RWPE2 (cell line): ENCODE results near the gene ARAF.

Experiments used
- ATAC-seq: fragments of 200-7000 bp; cut with Tn5 transposase; 3 replicates; pipeline ENCODE4 v1.9.1; 2021; ENCODE audit warnings: low read depth
- DNase-seq: peaks from one replicate; pipeline ENCODE4 v3.0.0-alpha.2; 2020; ENCODE audit warnings: low spot score
- H3K27ac ChIP-seq: fragments of 450-650 bp; 2 replicates; pipeline ENCODE4 v1.5.1; 2017; ENCODE audit warnings: mild to moderate bottlenecking; ENCODE audit not compliant: poor library complexity, severe bottlenecking
- H3K27me3 ChIP-seq: fragments of 250-450 bp; sonication (Bioruptor Pico); 2 replicates; pipeline ENCODE4 v1.5.1; 2021; ENCODE audit warnings: mild to moderate bottlenecking, moderate library complexity; ENCODE audit not compliant: insufficient read depth, poor library complexity, severe bottlenecking
- H3K36me3 ChIP-seq: fragments of 250-450 bp; sonication (Bioruptor Pico); 2 replicates; pipeline ENCODE4 v1.5.1; 2020; ENCODE audit warnings: low read depth, mild to moderate bottlenecking, moderate library complexity
- H3K4me1 ChIP-seq: fragments of 250-450 bp; sonication (Bioruptor Pico); 2 replicates; pipeline ENCODE4 v1.5.1; 2021; ENCODE audit warnings: mild to moderate bottlenecking, moderate library complexity; ENCODE audit not compliant: insufficient read depth, poor library complexity, severe bottlenecking
- H3K4me3 ChIP-seq: fragments of 250-450 bp; sonication (Bioruptor Pico); 2 replicates; pipeline ENCODE4 v1.5.1; 2021; ENCODE audit warnings: mild to moderate bottlenecking, moderate library complexity; ENCODE audit not compliant: severe bottlenecking
- H3K9me3 ChIP-seq: fragments of 250-450 bp; sonication (Bioruptor Pico); 2 replicates; pipeline ENCODE4 v1.5.1; 2021; ENCODE audit warnings: mild to moderate bottlenecking, moderate library complexity; ENCODE audit not compliant: severe bottlenecking
- CTCF ChIP-seq: fragments of 450-650 bp; IDR thresholded peaks from one replicate; pipeline ENCODE4 v1.5.1; 2017; ENCODE audit warnings: mild to moderate bottlenecking, moderate library complexity; ENCODE audit not compliant: poor library complexity, severe bottlenecking

ARAF gene

GRCh38 chrX:47564438-47565085 is 3.6 kb downstream of the ARAF start:
- Histone ChIP-seq H3K4me1 (peaks cover 12% of the 10 kb centered on the region), H3K27ac (peak overlapping the region; percentile 58), H3K4me3 (no peak overlapping the region), H3K27me3 (no peaks in the 10 kb centered on the region), H3K9me3 (no peaks in the 10 kb centered on the region), H3K36me3 (peaks cover 64% of the 10 kb centered on the region)
- TF ChIP-seq CTCF: no peak
- DNase-seq (no peak), ATAC-seq (no peak)

GRCh38 chrX:47566841-47567240 is 5.8 kb downstream of the ARAF start:
- no peaks in the 10 kb centered on the region for H3K9me3 ChIP-seq
- ATAC-seq (no peak), DNase-seq (no peak)
- peaks cover 12% of the 10 kb centered on the region for H3K4me1 ChIP-seq
- no peak overlapping the region for H3K27ac ChIP-seq
- no peaks in the 10 kb centered on the region for H3K27me3 ChIP-seq
- H3K4me3 ChIP-seq: no peak overlapping the region
- H3K36me3 ChIP-seq: peaks cover 73% of the 10 kb centered on the region
- no peak for TF ChIP-seq CTCF

GRCh38 chrX:47568656-47569295 is 7.8 kb downstream of the ARAF start:
- no peak overlapping the region for H3K4me3 ChIP-seq
- no peak for ATAC-seq
- peaks cover 14% of the 10 kb centered on the region for H3K4me1 ChIP-seq
- peak; percentile 26 for TF ChIP-seq CTCF
- peaks cover 63% of the 10 kb centered on the region for H3K36me3 ChIP-seq
- no peaks in the 10 kb centered on the region for H3K9me3 ChIP-seq
- no peak for DNase-seq
- H3K27me3 ChIP-seq: no peaks in the 10 kb centered on the region
- no peak overlapping the region for H3K27ac ChIP-seq

GRCh38 chrX:47570794-47571193 is 9.8 kb downstream of the ARAF start:
- ATAC-seq (no peak), DNase-seq (no peak)
- Histone ChIP-seq H3K9me3 (no peaks in the 10 kb centered on the region), H3K27me3 (no peaks in the 10 kb centered on the region), H3K4me1 (peaks cover 8% of the 10 kb centered on the region), H3K4me3 (no peak overlapping the region), H3K27ac (no peak overlapping the region), H3K36me3 (peaks cover 44% of the 10 kb centered on the region)
- TF ChIP-seq CTCF: no peak

- DNase-seq (no peak), ATAC-seq (no peak)
- Histone ChIP-seq H3K27ac (no peak overlapping the region), H3K4me3 (no peak overlapping the region), H3K4me1 (peaks cover 8% of the 10 kb centered on the region), H3K9me3 (no peaks in the 10 kb centered on the region), H3K27me3 (no peaks in the 10 kb centered on the region), H3K36me3 (peaks cover 39% of the 10 kb centered on the region)
- TF ChIP-seq CTCF: no peak
These were observed 10.2 kb downstream of the ARAF start for GRCh38 chrX:47571215-47571614.
